GM12878 (cell line): ENCODE results near the gene DIP2B.

Experiments
- ATF3 ChIP-seq: IDR thresholded peaks from 2 replicates; pipeline ENCODE4 v1.6.1; 2011; ENCODE audit warnings: low read depth, mild to moderate bottlenecking, low read length, moderate library complexity, borderline replicate concordance; ENCODE audit errors: extremely low read depth
- CHD2 ChIP-seq: IDR thresholded peaks from 2 replicates; pipeline ENCODE4 v1.6.1; 2011; ENCODE audit warnings: low read depth, low read length, improper control_type of control experiment, borderline replicate concordance
- CTCF ChIP-seq, 3 experiments: IDR thresholded peaks in 2 of 3; conservative IDR thresholded peaks in 1 of 3; 2 replicates each; pipeline ENCODE4 v1.5.1; 2011; ENCODE audit warnings: low read depth in 3 of 3, low read length in 3 of 3, mild to moderate bottlenecking in 3 of 3, control low read depth in 2 of 3, moderate library complexity in 2 of 3, inconsistent platforms in 1 of 3, mixed read lengths in 1 of 3; ENCODE audit not compliant: control insufficient read depth in 2 of 3, insufficient read depth in 1 of 3; ENCODE audit errors: extremely low read depth in 1 of 3
- EP300 ChIP-seq, 2 experiments: fragments of 150-350 bp in 1 of 2; IDR thresholded peaks; 2 replicates each; pipeline ENCODE4 v1.6.1; 2011 to 2012; ENCODE audit warnings: low read depth in 2 of 2, low read length in 2 of 2, borderline replicate concordance in 1 of 2, improper control_type of control experiment in 1 of 2, inconsistent platforms in 1 of 2; ENCODE audit not compliant: control insufficient read depth in 1 of 2
- EZH2 ChIP-seq: IDR thresholded peaks from 2 replicates; pipeline ENCODE4 v1.6.1; 2012; ENCODE audit warnings: low read depth, mild to moderate bottlenecking, control low read depth, inconsistent platforms, low read length, borderline replicate concordance; ENCODE audit not compliant: control insufficient read depth
- KDM1A ChIP-seq: fragments of 200-600 bp; sonication (generic); IDR thresholded peaks from 2 replicates; pipeline ENCODE4 v1.6.1; 2016; ENCODE audit warnings: borderline replicate concordance
- POLR2A ChIP-seq: IDR thresholded peaks from 2 replicates; pipeline ENCODE4 v1.6.1; 2011; ENCODE audit warnings: low read depth, mild to moderate bottlenecking, low read length
- POLR2AphosphoS5 ChIP-seq: IDR thresholded peaks from 2 replicates; pipeline ENCODE4 v1.6.1; 2011; ENCODE audit warnings: mild to moderate bottlenecking, low read length, inconsistent platforms
- PRDM15 ChIP-seq: fragments of 450-650 bp; formaldehyde crosslinking; IDR thresholded peaks from 2 replicates; pipeline ENCODE4 v1.4.0; 2020; ENCODE audit warnings: mild to moderate bottlenecking, moderate library complexity
- RAD21 ChIP-seq: IDR thresholded peaks from 2 replicates; pipeline ENCODE4 v1.6.1; 2011; ENCODE audit warnings: mild to moderate bottlenecking, low read depth, low read length, moderate library complexity; ENCODE audit not compliant: insufficient read depth
- RB1 ChIP-seq: fragments of 450-650 bp; formaldehyde crosslinking; IDR thresholded peaks from 2 replicates; pipeline ENCODE4 v1.6.1; 2017; ENCODE audit warnings: mild to moderate bottlenecking, borderline replicate concordance
- RFX5 ChIP-seq: IDR thresholded peaks from 2 replicates; pipeline ENCODE4 v1.6.1; 2011; ENCODE audit warnings: low read depth, low read length, improper control_type of control experiment
- SP1 ChIP-seq: IDR thresholded peaks from one replicate; pipeline ENCODE4 v1.6.1; 2011; ENCODE audit warnings: low read depth, low read length
- ZNF592 ChIP-seq: fragments of 450-650 bp; IDR thresholded peaks from 2 replicates; pipeline ENCODE4 v1.6.1; 2017; ENCODE audit warnings: mild to moderate bottlenecking, moderate library complexity

- TF ChIP-seq EP300 (IDR thresholded peaks at IDR 0.05; ENCODE audit: borderline replicate concordance in 1 of 2, control insufficient read depth in 1 of 2, low read depth in 2 of 2, low read length in 2 of 2), result no peak
- no peak for TF ChIP-seq KDM1A
- no peak for TF ChIP-seq EZH2
- TF ChIP-seq RFX5, result no peak
- TF ChIP-seq PRDM15 (CRISPR knock-in tag), result no peak
- TF ChIP-seq CTCF (IDR thresholded peaks at IDR 0.05 in 2 of 3, conservative IDR thresholded peaks at IDR 0.05 in 1 of 3; ENCODE audit: control insufficient read depth in 2 of 3, extremely low read depth in 1 of 3, insufficient read depth in 1 of 3, low read depth in 3 of 3, low read length in 3 of 3), result no peak
- no peak for TF ChIP-seq RAD21
- TF ChIP-seq CHD2, result no peak
- no peak for TF ChIP-seq SP1
- no peak for TF ChIP-seq POLR2A
- no peak for TF ChIP-seq ATF3
- no peak for TF ChIP-seq POLR2AphosphoS5
- no peak for TF ChIP-seq RB1
- no peak for TF ChIP-seq ZNF592
Observed at GRCh38 chr12:50573271-50573670, 68.5 kb downstream of the DIP2B start.
